Glutamatergic neuron (in vitro differentiated cells): ENCODE measurements around the gene GRM4. TPM values are rescaled to one million over a fixed set of nuclear protein-coding genes. Genes with fewer than 3 reads are reported as not detected.

ENCODE experiments used
- DNase-seq: peaks from one replicate; pipeline ENCODE4 v3.0.0; 2022
- H3K27ac Mint-ChIP-seq: one replicate; pipeline ENCODE4 v1.8.0; 2020; ENCODE audit warnings: mild to moderate bottlenecking, mixed read lengths, inconsistent platforms; ENCODE audit not compliant: unreplicated experiment
- H3K27me3 Mint-ChIP-seq: one replicate; pipeline ENCODE4 v1.8.0; 2020; ENCODE audit warnings: mild to moderate bottlenecking, moderate library complexity, mixed read lengths, inconsistent platforms; ENCODE audit not compliant: unreplicated experiment
- H3K36me3 Mint-ChIP-seq: one replicate; pipeline ENCODE4 v1.8.0; 2020; ENCODE audit warnings: mild to moderate bottlenecking, mixed read lengths, inconsistent platforms; ENCODE audit not compliant: unreplicated experiment
- H3K4me1 Mint-ChIP-seq: one replicate; pipeline ENCODE4 v1.8.0; 2020; ENCODE audit warnings: mild to moderate bottlenecking, low read depth, mixed read lengths, inconsistent platforms; ENCODE audit not compliant: unreplicated experiment
- H3K4me3 Mint-ChIP-seq: one replicate; pipeline ENCODE4 v1.8.0; 2020; ENCODE audit warnings: mild to moderate bottlenecking, mixed read lengths, inconsistent platforms; ENCODE audit not compliant: unreplicated experiment
- H3K9me3 Mint-ChIP-seq: one replicate; pipeline ENCODE4 v1.8.0; 2020; ENCODE audit warnings: mild to moderate bottlenecking, moderate library complexity, mixed read lengths, inconsistent platforms; ENCODE audit not compliant: unreplicated experiment
- total RNA-seq: library from RNA; stranded (reverse); fragmentation: NEBNext Ultra II Directional; extraction: Animal tissue kit (Norgen Biotek cat#: 25700); gene quantifications from one replicate; pipeline ENCODE4 v1.2.1, GENCODE V29; 2021; ENCODE audit not compliant: unreplicated experiment
- TF ChIP-seq, protein P1 (sequence below): fragments of 200-600 bp; sonication (generic); IDR thresholded peaks from one replicate; pipeline ENCODE4 v1.5.0; 2021; ENCODE audit not compliant: partially characterized antibody, unreplicated experiment

Gene GRM4
- total RNA-seq, 1 donor from 2014 or later: 119 TPM

DNA sequence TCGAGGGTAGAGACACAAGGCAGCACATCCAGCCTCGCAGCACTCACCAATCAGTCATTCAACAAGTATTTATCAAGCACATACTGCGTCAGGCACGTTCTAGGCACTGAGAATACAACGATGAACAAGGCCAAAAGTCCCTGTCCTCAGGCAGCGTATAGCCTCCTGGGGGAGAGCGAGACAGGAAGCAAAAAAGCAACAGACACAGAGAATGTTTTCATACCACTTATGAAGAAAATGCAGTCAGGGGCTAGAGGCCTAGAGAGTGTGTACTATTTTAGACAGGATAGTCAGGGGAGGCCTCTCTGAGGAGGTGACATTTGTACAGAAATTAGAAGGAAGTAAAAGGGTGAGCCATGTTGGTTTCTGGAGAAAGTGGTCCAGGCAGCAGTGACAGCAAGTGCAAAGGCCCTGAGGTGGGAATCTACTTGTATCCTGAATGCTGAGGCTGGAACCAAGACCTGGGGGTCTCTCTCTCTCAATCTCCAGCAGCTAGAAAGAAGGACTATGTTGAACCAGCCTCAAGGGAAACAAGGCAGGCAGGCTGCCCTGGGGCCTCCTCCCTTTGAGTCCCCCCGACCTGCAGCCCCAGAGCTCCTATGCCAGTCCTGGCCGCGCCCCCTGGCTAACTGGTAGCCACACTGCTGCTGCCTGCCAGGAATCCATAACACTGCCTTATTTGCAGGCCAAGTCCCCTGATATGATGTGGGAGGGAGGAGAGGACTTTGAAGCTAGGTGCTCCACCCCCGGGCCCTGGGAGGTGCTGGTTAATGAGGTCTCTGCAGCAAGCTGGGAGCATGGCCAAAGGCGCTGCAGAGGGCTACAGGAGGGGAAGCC lies 151.2 kb downstream of the GRM4 start:
- H3K27me3 Mint-ChIP-seq: no peaks in the 10 kb centered on the region
- TF ChIP-seq, protein P1, sequence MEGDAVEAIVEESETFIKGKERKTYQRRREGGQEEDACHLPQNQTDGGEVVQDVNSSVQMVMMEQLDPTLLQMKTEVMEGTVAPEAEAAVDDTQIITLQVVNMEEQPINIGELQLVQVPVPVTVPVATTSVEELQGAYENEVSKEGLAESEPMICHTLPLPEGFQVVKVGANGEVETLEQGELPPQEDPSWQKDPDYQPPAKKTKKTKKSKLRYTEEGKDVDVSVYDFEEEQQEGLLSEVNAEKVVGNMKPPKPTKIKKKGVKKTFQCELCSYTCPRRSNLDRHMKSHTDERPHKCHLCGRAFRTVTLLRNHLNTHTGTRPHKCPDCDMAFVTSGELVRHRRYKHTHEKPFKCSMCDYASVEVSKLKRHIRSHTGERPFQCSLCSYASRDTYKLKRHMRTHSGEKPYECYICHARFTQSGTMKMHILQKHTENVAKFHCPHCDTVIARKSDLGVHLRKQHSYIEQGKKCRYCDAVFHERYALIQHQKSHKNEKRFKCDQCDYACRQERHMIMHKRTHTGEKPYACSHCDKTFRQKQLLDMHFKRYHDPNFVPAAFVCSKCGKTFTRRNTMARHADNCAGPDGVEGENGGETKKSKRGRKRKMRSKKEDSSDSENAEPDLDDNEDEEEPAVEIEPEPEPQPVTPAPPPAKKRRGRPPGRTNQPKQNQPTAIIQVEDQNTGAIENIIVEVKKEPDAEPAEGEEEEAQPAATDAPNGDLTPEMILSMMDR: no peak
- H3K36me3 Mint-ChIP-seq: peaks cover 17% of the 10 kb centered on the region
- peak; percentile 24 for DNase-seq
- H3K4me3 Mint-ChIP-seq: peak overlapping the region; percentile 25
- H3K4me1 Mint-ChIP-seq: peaks cover 17% of the 10 kb centered on the region
- H3K27ac Mint-ChIP-seq: no peak overlapping the region
- peaks cover 6% of the 10 kb centered on the region for H3K9me3 Mint-ChIP-seq

DNA sequence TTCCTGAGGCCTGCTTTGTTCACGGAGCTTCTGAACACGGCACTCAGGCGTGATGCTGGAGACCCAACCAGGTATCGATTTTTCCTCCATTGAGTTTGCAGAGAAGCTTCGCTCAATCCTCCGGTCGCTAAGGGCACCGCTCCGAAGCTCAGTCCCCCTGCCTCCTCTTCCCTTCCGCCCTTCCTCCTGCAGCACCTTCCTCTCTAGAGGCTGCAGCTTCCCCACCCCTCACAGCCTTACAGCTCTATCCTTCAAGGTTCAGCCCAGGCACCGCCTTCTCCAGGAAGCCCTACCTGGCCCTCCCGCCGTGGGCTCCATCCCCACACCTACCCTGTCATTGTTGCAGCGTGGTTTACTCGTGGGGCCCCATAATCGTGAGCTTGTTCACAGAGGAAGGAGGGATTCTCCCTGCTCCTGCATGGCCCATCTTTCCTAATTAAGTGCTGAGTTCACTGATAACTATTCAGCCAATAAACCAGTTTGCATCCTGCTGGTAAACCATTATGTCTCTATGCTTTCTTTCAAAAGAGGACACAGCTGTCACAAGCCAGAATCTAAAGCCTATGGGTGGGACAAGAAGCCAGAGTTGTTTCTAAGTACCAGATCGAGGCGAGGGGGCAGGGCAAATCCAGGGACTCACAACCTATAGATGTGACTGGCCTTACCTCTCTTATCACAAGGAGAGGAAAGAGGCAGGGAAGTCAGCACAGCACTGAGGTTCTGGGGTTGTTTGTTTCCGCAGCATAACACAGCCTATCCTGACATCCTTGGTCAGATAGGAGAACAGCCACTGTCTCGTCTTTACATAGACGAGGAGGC lies 152.0 kb downstream of the GRM4 start:
- Mint-ChIP-seq H3K27me3 (peaks cover 2% of the 10 kb centered on the region), H3K4me1 (peaks cover 21% of the 10 kb centered on the region), H3K4me3 (peak overlapping the region; percentile 25), H3K9me3 (peaks cover 7% of the 10 kb centered on the region), H3K27ac (no peak overlapping the region), H3K36me3 (peaks cover 17% of the 10 kb centered on the region)
- TF ChIP-seq, protein P1: no peak
- peak; percentile 3 for DNase-seq

DNA sequence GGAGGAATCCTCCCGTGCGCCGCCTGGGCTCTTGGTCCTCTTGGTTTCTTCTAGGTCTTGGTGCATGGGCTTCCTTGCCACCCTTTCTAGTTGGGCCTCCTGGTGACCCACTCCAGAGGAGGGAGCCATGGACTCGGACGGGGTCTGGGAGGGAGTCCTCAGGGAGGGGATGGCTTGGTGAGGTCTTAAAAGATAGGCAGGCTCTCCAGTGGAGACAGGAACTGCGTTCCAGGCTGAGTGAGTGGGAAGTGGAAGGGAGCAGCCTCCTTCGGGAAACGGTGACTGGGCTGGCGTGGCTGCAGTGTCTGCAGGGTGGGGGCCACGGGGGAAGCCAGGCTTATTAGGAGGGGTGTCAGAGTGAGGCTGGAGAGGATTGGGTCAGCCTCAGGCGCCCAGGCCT lies 152.8 kb downstream of the GRM4 start:
- Mint-ChIP-seq H3K4me1 (peaks cover 27% of the 10 kb centered on the region), H3K27me3 (peaks cover 2% of the 10 kb centered on the region), H3K4me3 (no peak overlapping the region), H3K27ac (no peak overlapping the region), H3K9me3 (peaks cover 7% of the 10 kb centered on the region), H3K36me3 (peaks cover 17% of the 10 kb centered on the region)
- TF ChIP-seq, protein P1: no peak
- peak; percentile 6 for DNase-seq

DNA sequence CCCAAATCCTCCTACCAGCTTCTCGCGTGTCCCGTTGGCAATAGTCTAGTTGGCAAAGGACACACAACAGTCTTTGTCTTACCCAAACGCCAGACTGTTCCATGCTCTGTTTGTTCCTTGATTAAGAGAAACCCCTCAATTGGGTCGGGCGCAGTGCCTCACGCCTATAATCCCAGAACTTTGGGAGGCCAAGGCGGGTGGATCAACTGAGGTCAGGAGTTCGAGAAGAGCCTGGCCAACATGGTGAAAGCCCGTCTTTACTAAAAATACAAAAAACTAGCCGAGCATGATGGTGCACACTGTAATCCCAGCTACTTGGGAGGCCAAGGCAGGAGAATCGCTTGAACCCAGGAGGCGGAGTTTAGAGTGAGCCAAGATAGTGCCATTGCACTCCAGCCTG lies 153.7 kb downstream of the GRM4 start:
- TF ChIP-seq, protein P1: no peak
- Mint-ChIP-seq H3K4me1 (peaks cover 27% of the 10 kb centered on the region), H3K4me3 (no peak overlapping the region), H3K27me3 (peaks cover 3% of the 10 kb centered on the region), H3K36me3 (peaks cover 13% of the 10 kb centered on the region), H3K27ac (no peak overlapping the region), H3K9me3 (peaks cover 7% of the 10 kb centered on the region)
- DNase-seq: no peak
